ENCODE measurements around the gene ZNF549. TPM values are rescaled to one million over a fixed set of nuclear protein-coding genes. Genes with fewer than 3 reads are reported as not detected.

Gene ZNF549
- total and polyA plus RNA-seq, 10 of the 15 experiments (the other 5 are each of a cell fraction or from before 2014, with no cell fraction given), result 0.73 to 4.0 (median 2.3) TPM

- ATAC-seq (peak; percentile 98), FAIRE-seq (peak; percentile 100), DNase-seq (ENCODE audit: low read depth, low spot score) (peak; percentile 97)
- peaks cover 8% of the 10 kb centered on the region; the same call in 1 of the 2 replicates for H3K4me1 ChIP-seq (ENCODE audit: control insufficient read depth, insufficient read depth, low read length)
- H4K20me1 ChIP-seq (ENCODE audit: control insufficient read depth, insufficient read depth), result no peaks in the 10 kb centered on the region
- H3K9ac ChIP-seq (ENCODE audit: control insufficient read depth, insufficient read depth, low read length), result peak within 1 kb of the TSS; percentile 55
- intact Hi-C loops (cut with micrococcal nuclease; ENCODE audit: unreplicated experiment) (loop anchor here (1.0 to 2.0 kb wide), 3 partner anchors 36 to 172 kb away; partner anchors contain the start of genes ZNF134 and ZNF211), in situ Hi-C loops (cut with MboI) (no loop called here)
- peak within 1 kb of the TSS; percentile 94 for H2AFZ ChIP-seq (ENCODE audit: control insufficient read depth, low read depth, low read length)
- peak within 1 kb of the TSS; percentile 78 for H3K4me2 ChIP-seq (ENCODE audit: control insufficient read depth, insufficient read depth)
- H3K36me3 ChIP-seq (ENCODE audit: control insufficient read depth in 2 of 2, insufficient read depth in 2 of 2, low read length in 1 of 2), result peaks cover 2 to 18% of the 10 kb centered on the region in 2 experiments
- ChIA-PET CTCF (no interaction called here), RAD21 (ENCODE audit: unreplicated experiment) (interaction anchor here (0.7 kb wide), 1 partner anchor 169 kb away, joined by 3 read pairs; no protein-coding TSS in a partner anchor), POLR2A (no interaction called here), SMC1A (ENCODE audit: uncharacterized antibody, unreplicated experiment) (interaction anchor here (1.0 kb wide), 1 partner anchor 120 kb away, joined by 3 read pairs; no protein-coding TSS in a partner anchor)
- BruUV-seq (replicated peaks), result TSS peak; percentile 65
- H3K79me2 ChIP-seq (ENCODE audit: control insufficient read depth, insufficient read depth, low read length), result peaks cover 6% of the 10 kb centered on the region
- 2% methylated on average over 56 of the region's 62 CpGs for WGBS (ENCODE audit: insufficient coverage, insufficient replicate concordance, low lambda C conversion rate, missing lambda C conversion rate)
- no peaks in the 10 kb centered on the region for H3K27me3 ChIP-seq (replicated peaks in 1 of 2; ENCODE audit: control insufficient read depth in 2 of 2, insufficient read depth in 2 of 2, low read length in 1 of 2)
- H3K27ac ChIP-seq (ENCODE audit: control insufficient read depth, insufficient read depth), result peak within 1 kb of the TSS; percentile 65
- peak within 1 kb of the TSS; percentile 90 for H3K4me3 ChIP-seq
- H3K9me3 ChIP-seq (replicated peaks; ENCODE audit: control insufficient read depth, insufficient read depth, low read length), result peaks cover 50% of the 10 kb centered on the region
- TF ChIP-seq BCL3 (IDR thresholded peaks at IDR 0.05; ENCODE audit: borderline replicate concordance, insufficient read depth, low read depth, low read length, poor library complexity, severe bottlenecking) (no peak), STAT3 (IDR thresholded peaks at IDR 0.05; ENCODE audit: low read depth, low read length) (0 out of 2 replicates have a peak, but pooled peaks have one; percentile 22), RAD21 (IDR thresholded peaks at IDR 0.05; ENCODE audit: insufficient read depth, low read depth, low read length) (peak; percentile 15; the same call in 1 of the 2 replicates), PAX8 (IDR thresholded peaks at IDR 0.05) (no peak), NR2C2 (IDR thresholded peaks at IDR 0.05; ENCODE audit: borderline replicate concordance, control insufficient read depth, insufficient read length, low read depth) (no peak), NR2C1 (IDR thresholded peaks at IDR 0.05) (peak; percentile 75), ZNF24 (IDR thresholded peaks at IDR 0.05) (no peak), STAT1 (conservative IDR thresholded peaks at IDR 0.05) (no peak), MXI1 (IDR thresholded peaks at IDR 0.05; ENCODE audit: low read depth, low read length) (peak; percentile 72), YBX1 (IDR thresholded peaks at IDR 0.05) (no peak), BRCA1 (IDR thresholded peaks at IDR 0.05; ENCODE audit: low read depth, low read length) (0 out of 2 replicates have a peak, but pooled peaks have one; percentile 12), BCL11A (IDR thresholded peaks at IDR 0.05; ENCODE audit: low read depth, low read length) (no peak), EGR1 (IDR thresholded peaks at IDR 0.05; ENCODE audit: borderline replicate concordance in 1 of 2, low read depth in 2 of 2, low read length in 2 of 2) (no peak), NFYA (IDR thresholded peaks at IDR 0.05; ENCODE audit: borderline replicate concordance, low read depth, low read length) (no peak; the same call in 1 of the 2 replicates), EED (IDR thresholded peaks at IDR 0.05; ENCODE audit: low read depth) (no peak), JUND (IDR thresholded peaks at IDR 0.05; ENCODE audit: low read depth, low read length) (0 out of 2 replicates have a peak, but pooled peaks have one; percentile 25), ATF7 (IDR thresholded peaks at IDR 0.05; ENCODE audit: low read depth) (no peak), RBBP5 (conservative IDR thresholded peaks at IDR 0.05) (no peak), HDAC6 (IDR thresholded peaks at IDR 0.05; ENCODE audit: unreplicated experiment) (no peak), POLR2A (IDR thresholded peaks at IDR 0.05; ENCODE audit: low read depth, low read length) (peak; percentile 76)
- TF ChIP-seq, protein P1, sequence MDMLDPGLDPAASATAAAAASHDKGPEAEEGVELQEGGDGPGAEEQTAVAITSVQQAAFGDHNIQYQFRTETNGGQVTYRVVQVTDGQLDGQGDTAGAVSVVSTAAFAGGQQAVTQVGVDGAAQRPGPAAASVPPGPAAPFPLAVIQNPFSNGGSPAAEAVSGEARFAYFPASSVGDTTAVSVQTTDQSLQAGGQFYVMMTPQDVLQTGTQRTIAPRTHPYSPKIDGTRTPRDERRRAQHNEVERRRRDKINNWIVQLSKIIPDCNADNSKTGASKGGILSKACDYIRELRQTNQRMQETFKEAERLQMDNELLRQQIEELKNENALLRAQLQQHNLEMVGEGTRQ (IDR thresholded peaks at IDR 0.05; ENCODE audit: borderline replicate concordance, low read depth, low read length), result no peak
- TF ChIP-seq, protein P2, sequence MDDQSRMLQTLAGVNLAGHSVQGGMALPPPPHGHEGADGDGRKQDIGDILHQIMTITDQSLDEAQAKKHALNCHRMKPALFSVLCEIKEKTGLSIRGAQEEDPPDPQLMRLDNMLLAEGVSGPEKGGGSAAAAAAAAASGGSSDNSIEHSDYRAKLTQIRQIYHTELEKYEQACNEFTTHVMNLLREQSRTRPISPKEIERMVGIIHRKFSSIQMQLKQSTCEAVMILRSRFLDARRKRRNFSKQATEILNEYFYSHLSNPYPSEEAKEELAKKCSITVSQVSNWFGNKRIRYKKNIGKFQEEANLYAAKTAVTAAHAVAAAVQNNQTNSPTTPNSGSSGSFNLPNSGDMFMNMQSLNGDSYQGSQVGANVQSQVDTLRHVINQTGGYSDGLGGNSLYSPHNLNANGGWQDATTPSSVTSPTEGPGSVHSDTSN (IDR thresholded peaks at IDR 0.05; ENCODE audit: insufficient replicate concordance, low read depth, low read length), result no peak
Measured at GRCh38 chr19:57578487-57579205, 51.5 kb downstream of the ZNF549 start, which contains the start of gene ZNF416. Gene ZNF416, minus strand, starts transcription at chr19:57578911. Its CDS starts 207 bp downstream, at chr19:57578704.

Data from GM12878 (cell line).